GM19099 (cell line): ENCODE measurements around the gene DKK2.

Experiments
- POLR2A ChIP-seq: IDR thresholded peaks from 3 replicates; pipeline ENCODE4 v1.6.1; 2011; ENCODE audit warnings: low read depth; ENCODE audit not compliant: insufficient read length; ENCODE audit errors: extremely low read depth

Gene DKK2

GRCh38 chr4:107034996-107035818 is 906 bp downstream of the DKK2 start:
- TF ChIP-seq POLR2A = no peak

GRCh38 chr4:107034091-107034995 is 1.8 kb downstream of the DKK2 start:
- TF ChIP-seq POLR2A = no peak

GRCh38 chr4:107027379-107027778 is 8.7 kb downstream of the DKK2 start:
- TF ChIP-seq POLR2A = no peak

- no peak for TF ChIP-seq POLR2A
These were observed 17.8 kb downstream of the DKK2 start for GRCh38 chr4:107018344-107018735.

GRCh38 chr4:107017443-107018343 is 18.4 kb downstream of the DKK2 start:
- no peak for TF ChIP-seq POLR2A

GRCh38 chr4:107011312-107011711 is 24.8 kb downstream of the DKK2 start:
- TF ChIP-seq POLR2A = no peak

GRCh38 chr4:107009196-107009968 is 26.7 kb downstream of the DKK2 start:
- TF ChIP-seq POLR2A = no peak

- no peak for TF ChIP-seq POLR2A
These were observed 28.0 kb downstream of the DKK2 start for GRCh38 chr4:107008115-107008514.

GRCh38 chr4:107006218-107006617 is 29.9 kb downstream of the DKK2 start:
- no peak for TF ChIP-seq POLR2A

- TF ChIP-seq POLR2A = no peak
These were observed 39.6 kb downstream of the DKK2 start for GRCh38 chr4:106996490-106996889.

GRCh38 chr4:106993827-106994226 is 42.3 kb downstream of the DKK2 start:
- TF ChIP-seq POLR2A = no peak

GRCh38 chr4:106987311-106987710 is 48.8 kb downstream of the DKK2 start:
- TF ChIP-seq POLR2A = no peak

- no peak for TF ChIP-seq POLR2A
These were observed 49.6 kb downstream of the DKK2 start for GRCh38 chr4:106986486-106986885.

- TF ChIP-seq POLR2A = no peak
These were observed 50.3 kb downstream of the DKK2 start for GRCh38 chr4:106985830-106986229.
